Measurements from ENCODE around the gene MGAT2. TPM values are rescaled to one million over a fixed set of nuclear protein-coding genes. Genes with fewer than 3 reads are reported as not detected.

The MGAT2 gene
- total and polyA plus RNA-seq, 9 of the 15 experiments (the other 6 are each of a cell fraction or from before 2014, with no cell fraction given), result 0.03 to 33.3 (median 24.6) TPM; not detected in 1

DNA sequence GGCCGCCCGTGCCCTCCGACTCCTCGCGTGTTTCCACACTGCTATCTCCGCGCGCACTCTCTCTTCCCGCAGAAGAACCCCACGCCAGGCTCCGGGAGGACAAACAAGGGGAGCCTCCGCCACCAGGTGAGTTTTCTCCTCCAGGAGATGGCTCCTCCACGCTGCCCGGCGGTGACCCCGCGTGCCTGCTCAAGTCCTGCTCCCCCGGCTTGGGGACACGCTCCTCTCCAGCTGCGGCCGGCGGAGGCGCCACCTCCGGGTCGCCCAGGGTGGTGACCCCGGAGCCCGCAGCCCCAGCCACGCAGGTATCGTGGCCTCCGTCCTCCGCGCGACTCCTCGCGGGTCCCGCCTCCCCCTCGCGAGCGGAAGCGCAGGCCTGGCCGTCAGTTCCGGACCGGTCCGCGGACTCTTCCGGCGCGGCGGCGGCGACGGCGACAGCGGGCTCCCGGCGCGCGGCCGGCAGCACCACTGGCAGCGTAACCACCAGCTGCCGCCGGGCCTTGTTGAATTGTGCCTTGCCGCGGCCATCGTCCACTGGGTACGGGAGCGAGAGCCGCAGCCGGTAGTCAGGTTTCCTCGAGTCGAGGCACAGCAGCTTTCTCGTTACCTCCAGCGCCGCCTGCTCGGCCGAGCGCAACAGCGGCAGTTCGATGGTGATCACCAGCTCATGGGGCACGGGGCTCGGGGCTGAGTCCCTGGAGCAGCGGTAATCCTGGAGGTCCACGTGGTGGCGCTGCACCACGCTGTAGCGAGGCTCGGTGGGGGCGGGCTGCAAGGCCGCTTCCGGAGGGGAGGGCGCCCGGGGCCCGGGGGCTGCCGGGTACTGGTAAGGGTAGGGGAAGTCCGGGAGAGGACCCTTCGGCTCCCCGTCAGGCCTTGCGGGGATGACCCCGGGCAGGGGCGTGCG lies 13.3 kb downstream of the MGAT2 start (continued):
- TF ChIP-seq, protein P1, sequence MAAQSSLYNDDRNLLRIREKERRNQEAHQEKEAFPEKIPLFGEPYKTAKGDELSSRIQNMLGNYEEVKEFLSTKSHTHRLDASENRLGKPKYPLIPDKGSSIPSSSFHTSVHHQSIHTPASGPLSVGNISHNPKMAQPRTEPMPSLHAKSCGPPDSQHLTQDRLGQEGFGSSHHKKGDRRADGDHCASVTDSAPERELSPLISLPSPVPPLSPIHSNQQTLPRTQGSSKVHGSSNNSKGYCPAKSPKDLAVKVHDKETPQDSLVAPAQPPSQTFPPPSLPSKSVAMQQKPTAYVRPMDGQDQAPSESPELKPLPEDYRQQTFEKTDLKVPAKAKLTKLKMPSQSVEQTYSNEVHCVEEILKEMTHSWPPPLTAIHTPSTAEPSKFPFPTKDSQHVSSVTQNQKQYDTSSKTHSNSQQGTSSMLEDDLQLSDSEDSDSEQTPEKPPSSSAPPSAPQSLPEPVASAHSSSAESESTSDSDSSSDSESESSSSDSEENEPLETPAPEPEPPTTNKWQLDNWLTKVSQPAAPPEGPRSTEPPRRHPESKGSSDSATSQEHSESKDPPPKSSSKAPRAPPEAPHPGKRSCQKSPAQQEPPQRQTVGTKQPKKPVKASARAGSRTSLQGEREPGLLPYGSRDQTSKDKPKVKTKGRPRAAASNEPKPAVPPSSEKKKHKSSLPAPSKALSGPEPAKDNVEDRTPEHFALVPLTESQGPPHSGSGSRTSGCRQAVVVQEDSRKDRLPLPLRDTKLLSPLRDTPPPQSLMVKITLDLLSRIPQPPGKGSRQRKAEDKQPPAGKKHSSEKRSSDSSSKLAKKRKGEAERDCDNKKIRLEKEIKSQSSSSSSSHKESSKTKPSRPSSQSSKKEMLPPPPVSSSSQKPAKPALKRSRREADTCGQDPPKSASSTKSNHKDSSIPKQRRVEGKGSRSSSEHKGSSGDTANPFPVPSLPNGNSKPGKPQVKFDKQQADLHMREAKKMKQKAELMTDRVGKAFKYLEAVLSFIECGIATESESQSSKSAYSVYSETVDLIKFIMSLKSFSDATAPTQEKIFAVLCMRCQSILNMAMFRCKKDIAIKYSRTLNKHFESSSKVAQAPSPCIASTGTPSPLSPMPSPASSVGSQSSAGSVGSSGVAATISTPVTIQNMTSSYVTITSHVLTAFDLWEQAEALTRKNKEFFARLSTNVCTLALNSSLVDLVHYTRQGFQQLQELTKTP (IDR thresholded peaks at IDR 0.05; ENCODE audit: low read depth in 1 of 2, partially characterized antibody in 2 of 2), result peak in 1 of 2 experiments; percentile 41
- TF ChIP-seq SPI1 (IDR thresholded peaks at IDR 0.05; ENCODE audit: borderline replicate concordance, low read depth, low read length) (0 out of 2 replicates have a peak, but pooled peaks have one; percentile 4), HNRNPL (IDR thresholded peaks at IDR 0.05; ENCODE audit: low read depth, low read length) (no peak), POLR3G (IDR thresholded peaks at IDR 0.05; ENCODE audit: extremely low read depth, insufficient read length, insufficient replicate concordance) (no peak), SAFB (IDR thresholded peaks at IDR 0.05; ENCODE audit: borderline replicate concordance, low read depth, low read length) (peak; percentile 90), POLR2G (IDR thresholded peaks at IDR 0.05; ENCODE audit: low read depth, low read length) (peak; percentile 95), EP400 (IDR thresholded peaks at IDR 0.05) (peak; percentile 89), DIDO1 (tag; IDR thresholded peaks at IDR 0.05; ENCODE audit: low read depth) (no peak), MEF2D (tag; conservative IDR thresholded peaks at IDR 0.05; ENCODE audit: low read depth) (no peak), NR2C2 (CRISPR knock-in tag; IDR thresholded peaks at IDR 0.05) (peak; percentile 74), NR2C2 (tag; IDR thresholded peaks at IDR 0.05) (peak; percentile 93), EZH2 (IDR thresholded peaks at IDR 0.05; ENCODE audit: borderline replicate concordance, low read depth, low read length) (no peak), ASH1L (IDR thresholded peaks at IDR 0.05; ENCODE audit: borderline replicate concordance, low read depth, partially characterized antibody) (no peak), SMC3 (conservative IDR thresholded peaks at IDR 0.05; ENCODE audit: insufficient read depth, low read depth, low read length) (peak; percentile 46)
- TF ChIP-seq, protein P2, sequence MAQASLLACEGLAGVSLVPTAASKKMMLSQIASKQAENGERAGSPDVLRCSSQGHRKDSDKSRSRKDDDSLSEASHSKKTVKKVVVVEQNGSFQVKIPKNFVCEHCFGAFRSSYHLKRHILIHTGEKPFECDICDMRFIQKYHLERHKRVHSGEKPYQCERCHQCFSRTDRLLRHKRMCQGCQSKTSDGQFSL (CRISPR knock-in tag; IDR thresholded peaks at IDR 0.05), result no peak
- TF ChIP-seq, protein P2 (tag; IDR thresholded peaks at IDR 0.05), result no peak
- TF ChIP-seq, protein P3, sequence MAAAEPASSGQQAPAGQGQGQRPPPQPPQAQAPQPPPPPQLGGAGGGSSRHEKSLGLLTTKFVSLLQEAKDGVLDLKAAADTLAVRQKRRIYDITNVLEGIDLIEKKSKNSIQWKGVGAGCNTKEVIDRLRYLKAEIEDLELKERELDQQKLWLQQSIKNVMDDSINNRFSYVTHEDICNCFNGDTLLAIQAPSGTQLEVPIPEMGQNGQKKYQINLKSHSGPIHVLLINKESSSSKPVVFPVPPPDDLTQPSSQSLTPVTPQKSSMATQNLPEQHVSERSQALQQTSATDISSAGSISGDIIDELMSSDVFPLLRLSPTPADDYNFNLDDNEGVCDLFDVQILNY (CRISPR knock-in tag; IDR thresholded peaks at IDR 0.05), result peak; percentile 74; the same call in 1 of the 2 replicates
- TF ChIP-seq, protein P4, sequence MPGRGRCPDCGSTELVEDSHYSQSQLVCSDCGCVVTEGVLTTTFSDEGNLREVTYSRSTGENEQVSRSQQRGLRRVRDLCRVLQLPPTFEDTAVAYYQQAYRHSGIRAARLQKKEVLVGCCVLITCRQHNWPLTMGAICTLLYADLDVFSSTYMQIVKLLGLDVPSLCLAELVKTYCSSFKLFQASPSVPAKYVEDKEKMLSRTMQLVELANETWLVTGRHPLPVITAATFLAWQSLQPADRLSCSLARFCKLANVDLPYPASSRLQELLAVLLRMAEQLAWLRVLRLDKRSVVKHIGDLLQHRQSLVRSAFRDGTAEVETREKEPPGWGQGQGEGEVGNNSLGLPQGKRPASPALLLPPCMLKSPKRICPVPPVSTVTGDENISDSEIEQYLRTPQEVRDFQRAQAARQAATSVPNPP (IDR thresholded peaks at IDR 0.05; ENCODE audit: borderline replicate concordance, insufficient read depth, insufficient read length), result no peak

Data from K562 (cell line).